Head of caudate nucleus (tissue), 42 donors: ENCODE results near the gene SOCS7.
"Not testable (repeated sequence)": the region's sequence is repeated elsewhere in the genome, so short reads cannot be mapped to it uniquely, and the experiment has no call there.

Experiments
- DNase-seq, 42 donors: peaks; one replicate each; pipeline versions ENCODE4 v3.0.0 to v3.0.0-alpha.2; 2020 to 2021; ENCODE audit warnings: mixed read lengths in 7 of 42
- intact Hi-C: fragments of 100-400 bp; cut with DNase I; formaldehyde crosslinking; loops from one replicate; pipeline ENCODE4 v1.15.0; 2022

Gene SOCS7

GRCh38 chr17:38429476-38430100 is 77.9 kb downstream of the SOCS7 start:
- DNase-seq, result no peak
- intact Hi-C loops, result loop anchor here (5.0 kb wide), 1 partner anchor 53 kb away; no protein-coding TSS in a partner anchor

GRCh38 chr17:38430316-38430715 is 78.7 kb downstream of the SOCS7 start:
- no peak for DNase-seq

GRCh38 chr17:38430822-38431221 is 79.2 kb downstream of the SOCS7 start:
- no peak for DNase-seq
- intact Hi-C loops, result no loop called here

More at GRCh38 chr17:38430316-38430715, 78.7 kb downstream of the SOCS7 start:
- intact Hi-C loops, result no loop called here

GRCh38 chr17:38431346-38432145 is 79.9 kb downstream of the SOCS7 start:
- peak; percentile 73 to 98 (median 92) for DNase-seq
- intact Hi-C loops, result no loop called here

GRCh38 chr17:38434178-38434665 is 82.6 kb downstream of the SOCS7 start:
- peak in 41 of 42 donors; percentile 55 to 91 (median 75) for DNase-seq
- intact Hi-C loops, result no loop called here

GRCh38 chr17:38435795-38436194 is 84.2 kb downstream of the SOCS7 start:
- intact Hi-C loops, result no loop called here

GRCh38 chr17:38436386-38436785 is 84.7 kb downstream of the SOCS7 start:
- intact Hi-C loops, result no loop called here
- DNase-seq, result no peak

More at GRCh38 chr17:38435795-38436194, 84.2 kb downstream of the SOCS7 start:
- no peak for DNase-seq

GRCh38 chr17:38437313-38437712 is 85.7 kb downstream of the SOCS7 start:
- intact Hi-C loops, DNase-seq: not testable (repeated sequence)

GRCh38 chr17:38439436-38439835 is 87.8 kb downstream of the SOCS7 start:
- intact Hi-C loops, result no loop called here
- DNase-seq, result no peak

GRCh38 chr17:38440614-38441397 is 89.2 kb downstream of the SOCS7 start:
- DNase-seq, result no peak
- intact Hi-C loops, result loop anchor here (5.0 kb wide), 1 partner anchor 41 kb away; no protein-coding TSS in a partner anchor

GRCh38 chr17:38441429-38442061 is 89.9 kb downstream of the SOCS7 start:
- DNase-seq, result peak in 9 of 42 donors; percentile 40 to 84 (median 56)
- intact Hi-C loops, result loop anchor here (5.0 kb wide), 1 partner anchor 41 kb away; no protein-coding TSS in a partner anchor

- intact Hi-C loops, result loop anchor here (5.0 kb wide), 1 partner anchor 40 kb away; no protein-coding TSS in a partner anchor
- DNase-seq, result no peak
These were observed 90.9 kb downstream of the SOCS7 start for GRCh38 chr17:38442548-38442947.

- no peak for DNase-seq
- intact Hi-C loops, result loop anchor here (5.0 kb wide), 1 partner anchor 39 kb away; no protein-coding TSS in a partner anchor
These were observed 91.8 kb downstream of the SOCS7 start for GRCh38 chr17:38443356-38444031.

- peak; percentile 63 to 92 (median 81) for DNase-seq
- intact Hi-C loops, result loop anchor here (5.0 kb wide), 1 partner anchor 38 kb away; no protein-coding TSS in a partner anchor
These were observed 92.5 kb downstream of the SOCS7 start for GRCh38 chr17:38444151-38444550.

GRCh38 chr17:38447502-38448085 is 96.0 kb downstream of the SOCS7 start:
- DNase-seq, result no peak
- intact Hi-C loops, result no loop called here

GRCh38 chr17:38448208-38448771 is 96.6 kb downstream of the SOCS7 start:
- intact Hi-C loops, result no loop called here
- DNase-seq, result no peak

- DNase-seq, result no peak
- intact Hi-C loops, result no loop called here
These were observed 97.7 kb downstream of the SOCS7 start for GRCh38 chr17:38449364-38449763.
